Lung (tissue), 12 donors: ENCODE results near the gene PMPCA. TPM values are rescaled to one million over a fixed set of nuclear protein-coding genes. Genes with fewer than 3 reads are reported as not detected.

Experiments used
- ATAC-seq: fragments of 200-7000 bp; cut with Tn5 transposase; one replicate; pipeline ENCODE4 v1.9.1; 2020; ENCODE audit warnings: moderate number of reproducible peaks; ENCODE audit not compliant: insufficient read depth, low FRiP score
- DNase-seq, 3 donors: peaks; one replicate each; pipeline ENCODE4 v3.0.0-alpha.2; 2013 to 2017
- H3K27ac ChIP-seq, 2 donors: one replicate each; pipeline ENCODE4 v1.5.1; 2013; ENCODE audit warnings: mild to moderate bottlenecking in 2 of 2, moderate library complexity in 2 of 2, control low read depth in 1 of 2, inconsistent platforms in 1 of 2, low read depth in 1 of 2, low read length in 1 of 2
- H3K27me3 ChIP-seq, 3 donors: one replicate each; pipeline ENCODE4 v1.5.1; 2013; ENCODE audit warnings: low read length in 2 of 3; ENCODE audit not compliant: control insufficient read depth in 3 of 3, insufficient read depth in 3 of 3
- H3K36me3 ChIP-seq, 4 donors: one replicate each; pipeline ENCODE4 v1.5.1; 2013; ENCODE audit warnings: low read length in 4 of 4, mild to moderate bottlenecking in 1 of 4, moderate library complexity in 1 of 4; ENCODE audit not compliant: control insufficient read depth in 4 of 4, insufficient read depth in 4 of 4
- H3K4me1 ChIP-seq, 5 donors: one replicate each; pipeline ENCODE4 v1.5.1; 2013; ENCODE audit warnings: low read length in 5 of 5, mild to moderate bottlenecking in 2 of 5, moderate library complexity in 1 of 5; ENCODE audit not compliant: control insufficient read depth in 5 of 5, insufficient read depth in 5 of 5
- H3K4me3 ChIP-seq: one replicate; pipeline ENCODE4 v1.5.1; 2013; ENCODE audit warnings: mild to moderate bottlenecking, control low read depth, moderate library complexity
- H3K9ac ChIP-seq, 2 donors: one replicate each; pipeline ENCODE4 v1.5.1; 2013; ENCODE audit warnings: low read length in 2 of 2, control low read depth in 1 of 2; ENCODE audit not compliant: insufficient read depth in 1 of 2
- H3K9me3 ChIP-seq, 4 donors: one replicate each; pipeline ENCODE4 v1.5.1; 2013; ENCODE audit warnings: low read length in 3 of 4, mild to moderate bottlenecking in 1 of 4, moderate library complexity in 1 of 4; ENCODE audit not compliant: control insufficient read depth in 4 of 4, insufficient read depth in 3 of 4
- WGBS, 2 donors: extraction: QIAGEN DNeasy Blood & Tissue Kit; methylation state at CpG; one replicate each; pipeline ENCODE4 v1.1.7; 2013; 5-methylcytosine and 5-hydroxymethylcytosine counted together
- polyA plus RNA-seq, 2 donors: library from polyadenylated mRNA; stranded (reverse); fragments of 200-250 nt; gene quantifications; one replicate each; pipeline ENCODE4 v1.2.1, GENCODE V29; 2013
- total RNA-seq, 2 donors: library from RNA; depleted of rRNA in 1 of 2; stranded (reverse); fragments of >200 nt in 1 of 2; gene quantifications; one replicate each; pipeline ENCODE4 v1.2.1, GENCODE V29; 2014 to 2021
- TF ChIP-seq, protein P1 (sequence below): IDR thresholded peaks from 2 replicates; pipeline ENCODE4 v1.5.1; 2012; ENCODE audit warnings: mild to moderate bottlenecking; ENCODE audit errors: control extremely low read depth, extremely low read depth
- donor health status: control.
- donor health status: control.
- donor health status: Bipolar disorder and iron deficiency.
- donor health status: healthy.
- donor health status: DM: yes; HTN: yes; CAD: no.

Gene PMPCA
- total and polyA plus RNA-seq, 4 donors = 26.5 to 46.7 (median 40.5) TPM

GRCh38 chr9:136380381-136380780 is 30.1 kb upstream of the PMPCA start:
- ATAC-seq (no peak), DNase-seq (no peak)
- no peak overlapping the region for H3K9ac ChIP-seq
- no peak overlapping the region for H3K4me3 ChIP-seq
- WGBS, 2 donors = 95% methylated on average over 17 of the region's 17 CpGs
- H3K4me1 ChIP-seq = peaks cover 0 to 3% (median 0%) of the 10 kb centered on the region in 5 donors
- TF ChIP-seq, protein P1, sequence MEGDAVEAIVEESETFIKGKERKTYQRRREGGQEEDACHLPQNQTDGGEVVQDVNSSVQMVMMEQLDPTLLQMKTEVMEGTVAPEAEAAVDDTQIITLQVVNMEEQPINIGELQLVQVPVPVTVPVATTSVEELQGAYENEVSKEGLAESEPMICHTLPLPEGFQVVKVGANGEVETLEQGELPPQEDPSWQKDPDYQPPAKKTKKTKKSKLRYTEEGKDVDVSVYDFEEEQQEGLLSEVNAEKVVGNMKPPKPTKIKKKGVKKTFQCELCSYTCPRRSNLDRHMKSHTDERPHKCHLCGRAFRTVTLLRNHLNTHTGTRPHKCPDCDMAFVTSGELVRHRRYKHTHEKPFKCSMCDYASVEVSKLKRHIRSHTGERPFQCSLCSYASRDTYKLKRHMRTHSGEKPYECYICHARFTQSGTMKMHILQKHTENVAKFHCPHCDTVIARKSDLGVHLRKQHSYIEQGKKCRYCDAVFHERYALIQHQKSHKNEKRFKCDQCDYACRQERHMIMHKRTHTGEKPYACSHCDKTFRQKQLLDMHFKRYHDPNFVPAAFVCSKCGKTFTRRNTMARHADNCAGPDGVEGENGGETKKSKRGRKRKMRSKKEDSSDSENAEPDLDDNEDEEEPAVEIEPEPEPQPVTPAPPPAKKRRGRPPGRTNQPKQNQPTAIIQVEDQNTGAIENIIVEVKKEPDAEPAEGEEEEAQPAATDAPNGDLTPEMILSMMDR = no peak
- peaks cover 3 to 63% (median 14%) of the 10 kb centered on the region in 4 donors for H3K36me3 ChIP-seq
- no peak overlapping the region for H3K27ac ChIP-seq
- no peaks in the 10 kb centered on the region for H3K27me3 ChIP-seq
- no peaks in the 10 kb centered on the region for H3K9me3 ChIP-seq

DNA sequence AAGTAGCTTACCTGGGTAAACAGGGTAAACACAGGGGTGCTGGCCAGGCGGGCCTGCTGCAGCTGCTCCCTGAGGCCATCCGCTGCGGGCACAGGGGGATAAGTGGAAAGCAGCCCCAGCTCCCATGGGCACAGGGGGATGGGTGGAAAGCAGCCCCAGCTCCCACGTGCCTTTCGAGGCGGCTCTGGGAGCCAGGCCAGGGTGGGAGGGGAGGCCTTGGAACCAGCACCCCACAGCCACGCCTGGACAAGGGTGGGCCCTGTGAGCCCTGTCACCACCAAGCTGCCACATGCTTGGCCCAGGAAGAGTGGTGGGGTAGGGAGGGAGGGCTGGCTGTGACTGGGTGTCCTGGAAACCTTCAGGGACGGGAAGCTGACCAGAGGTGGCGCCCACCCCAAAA is 29.1 kb upstream of the PMPCA start:
- H3K27ac ChIP-seq = no peak overlapping the region
- no peaks in the 10 kb centered on the region for H3K9me3 ChIP-seq
- H3K27me3 ChIP-seq = no peaks in the 10 kb centered on the region
- TF ChIP-seq, protein P1 = no peak
- 94 to 97% methylated on average over 9 of the region's 9 CpGs for WGBS, 2 donors
- H3K9ac ChIP-seq = no peak overlapping the region
- ATAC-seq (no peak), DNase-seq (no peak)
- H3K4me3 ChIP-seq = no peak overlapping the region
- H3K36me3 ChIP-seq = peaks cover 3 to 63% (median 18%) of the 10 kb centered on the region in 4 donors
- peaks cover 0 to 3% (median 0%) of the 10 kb centered on the region in 5 donors for H3K4me1 ChIP-seq

DNA sequence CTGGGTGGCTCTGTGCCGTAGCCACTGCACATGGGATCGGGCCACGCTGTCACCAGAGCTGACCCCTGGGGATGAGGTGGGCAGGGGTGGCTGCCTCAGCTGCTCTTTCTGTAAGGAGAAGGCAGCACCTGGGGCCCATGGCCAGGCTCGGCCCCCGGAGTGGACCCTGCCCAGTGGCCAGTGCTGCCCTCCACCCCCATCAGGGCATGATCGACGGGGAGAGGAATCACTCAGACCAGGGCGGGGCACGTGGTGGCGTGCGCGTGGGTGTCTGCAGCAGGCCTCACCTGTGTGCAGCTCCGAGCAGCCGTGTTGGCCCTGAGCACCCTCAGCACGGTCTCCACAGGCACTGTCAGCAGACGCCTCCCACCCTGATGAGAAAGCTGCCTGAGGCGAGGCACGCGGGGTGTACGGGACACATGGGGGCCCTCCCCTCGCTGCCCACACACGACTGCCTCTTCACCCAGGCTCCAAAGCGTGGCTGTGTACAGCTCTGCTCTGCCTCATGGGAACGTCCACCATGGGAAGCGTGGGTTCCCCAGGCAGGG is 28.4 kb upstream of the PMPCA start:
- Histone ChIP-seq H3K27ac (no peak overlapping the region), H3K9me3 (no peaks in the 10 kb centered on the region), H3K36me3 (peaks cover 3 to 64% (median 18%) of the 10 kb centered on the region in 4 donors), H3K4me3 (no peak overlapping the region), H3K27me3 (no peaks in the 10 kb centered on the region), H3K4me1 (no peaks in the 10 kb centered on the region), H3K9ac (no peak overlapping the region)
- no peak for ATAC-seq
- TF ChIP-seq, protein P1 = no peak
- no peak for DNase-seq
- WGBS, 2 donors = 93 to 98% methylated on average over 25 of the region's 25 CpGs

GRCh38 chr9:136383436-136383835 is 27.0 kb upstream of the PMPCA start:
- Histone ChIP-seq H3K36me3 (peaks cover 3 to 72% (median 17%) of the 10 kb centered on the region in 4 donors), H3K9me3 (no peaks in the 10 kb centered on the region), H3K4me1 (no peaks in the 10 kb centered on the region), H3K4me3 (no peak overlapping the region), H3K9ac (no peak overlapping the region), H3K27ac (no peak overlapping the region), H3K27me3 (no peaks in the 10 kb centered on the region)
- DNase-seq = no peak
- no peak for ATAC-seq
- TF ChIP-seq, protein P1 = no peak
- WGBS, 2 donors = 97 to 98% methylated on average over 20 of the region's 20 CpGs
